Activated CD8-positive, alpha-beta memory T cell treated with anti-CD3 and anti-CD28 coated beads, Interleukin-2, amount 50 U/mL, for 1 hour (primary cell): ENCODE measurements around the gene TMEM263.
A peak's percentile ranks its signal among the peaks of the same experiment; 100 is the strongest.
"Not testable (repeated sequence)": the region's sequence is repeated elsewhere in the genome, so short reads cannot be mapped to it uniquely, and the experiment has no call there.

Experiments
- DNase-seq: peaks from one replicate; pipeline ENCODE4 v3.0.0-alpha.2; 2020; ENCODE audit errors: extremely low read depth

The TMEM263 gene

GRCh38 chr12:106986135-106986534 lies 30.4 kb downstream of the TMEM263 start:
- DNase-seq = no peak

- DNase-seq = peak; percentile 39
Observed at GRCh38 chr12:106986625-106987389, 31.1 kb downstream of the TMEM263 start, which contains the start of gene MTERF2. TSS of gene MTERF2 (minus strand) at chr12:106987146. CDS start at chr12:106978714, 8,432 bp downstream.

- DNase-seq = no peak
Observed at GRCh38 chr12:106987846-106988245, 32.1 kb downstream of the TMEM263 start.

GRCh38 chr12:106994579-106995220 lies 39.0 kb downstream of the TMEM263 start:
- no peak for DNase-seq

- not testable (repeated sequence) for DNase-seq
Observed at GRCh38 chr12:106996102-106996501, 40.4 kb downstream of the TMEM263 start.

- DNase-seq = no peak
Observed at GRCh38 chr12:106997916-106998315, 42.2 kb downstream of the TMEM263 start.

- no peak for DNase-seq
Observed at GRCh38 chr12:106999446-106999845, 43.7 kb downstream of the TMEM263 start.

GRCh38 chr12:107002665-107003064 lies 47.0 kb downstream of the TMEM263 start:
- not testable (repeated sequence) for DNase-seq

GRCh38 chr12:107007411-107007810 lies 51.7 kb downstream of the TMEM263 start:
- no peak for DNase-seq

GRCh38 chr12:107011519-107011918 lies 55.8 kb downstream of the TMEM263 start:
- DNase-seq = no peak

GRCh38 chr12:107012736-107013425 lies 57.2 kb downstream of the TMEM263 start:
- DNase-seq = no peak

- DNase-seq = no peak
Observed at GRCh38 chr12:107014055-107014454, 58.3 kb downstream of the TMEM263 start.

GRCh38 chr12:107017042-107017441 lies 61.3 kb downstream of the TMEM263 start:
- no peak for DNase-seq

- no peak for DNase-seq
Observed at GRCh38 chr12:107019546-107019945, 63.8 kb downstream of the TMEM263 start.
